ENCODE results near the gene DCLK1. TPM values are rescaled to one million over a fixed set of nuclear protein-coding genes. Genes with fewer than 3 reads are reported as not detected.

DCLK1 gene
- total RNA-seq, 2 experiments from 2014 or later = not detected

GRCh38 chr13:35768551-35768950 lies 362.6 kb downstream of the DCLK1 start:
- Mint-ChIP-seq H3K27ac (no peak overlapping the region), H3K36me3 (ENCODE audit: low read depth) (no peaks in the 10 kb centered on the region), H3K4me1 (ENCODE audit: low read depth) (no peaks in the 10 kb centered on the region), H3K4me3 (no peak overlapping the region), H3K9me3 (no peaks in the 10 kb centered on the region), H3K27me3 (peaks cover 2% of the 10 kb centered on the region)
- TF ChIP-seq CTCF (IDR thresholded peaks at IDR 0.05) = no peak
- ChIA-PET POLR2A (no interaction called here), CTCF (no interaction called here)
- DNase-seq (no peak), ATAC-seq (no peak)
- intact Hi-C loops (cut with micrococcal nuclease) = no loop called here

GRCh38 chr13:35768073-35768472 lies 363.1 kb downstream of the DCLK1 start:
- no peaks in the 10 kb centered on the region for H3K36me3 Mint-ChIP-seq (ENCODE audit: low read depth)

GRCh38 chr13:35767256-35767976 lies 363.8 kb downstream of the DCLK1 start:
- H3K36me3 Mint-ChIP-seq (ENCODE audit: low read depth) = no peaks in the 10 kb centered on the region
- TF ChIP-seq CTCF (IDR thresholded peaks at IDR 0.05) = no peak
- no peak for ATAC-seq
- no peaks in the 10 kb centered on the region for H3K9me3 Mint-ChIP-seq
- no peak overlapping the region for H3K4me3 Mint-ChIP-seq
- DNase-seq = no peak
- intact Hi-C loops (cut with micrococcal nuclease) = no loop called here
- no peaks in the 10 kb centered on the region for H3K4me1 Mint-ChIP-seq (ENCODE audit: low read depth)
- peaks cover 2% of the 10 kb centered on the region for H3K27me3 Mint-ChIP-seq
- ChIA-PET CTCF (no interaction called here), POLR2A (no interaction called here)
- no peak overlapping the region for H3K27ac Mint-ChIP-seq

More at GRCh38 chr13:35768073-35768472, 363.1 kb downstream of the DCLK1 start:
- no peaks in the 10 kb centered on the region for H3K9me3 Mint-ChIP-seq
- no peaks in the 10 kb centered on the region for H3K4me1 Mint-ChIP-seq (ENCODE audit: low read depth)
- no peak for TF ChIP-seq CTCF (IDR thresholded peaks at IDR 0.05)
- H3K4me3 Mint-ChIP-seq = no peak overlapping the region
- no peak overlapping the region for H3K27ac Mint-ChIP-seq
- H3K27me3 Mint-ChIP-seq = peaks cover 2% of the 10 kb centered on the region
- POLR2A ChIA-PET = no interaction called here
- intact Hi-C loops (cut with micrococcal nuclease) = no loop called here
- CTCF ChIA-PET = no interaction called here
- no peak for DNase-seq
- ATAC-seq = no peak

- no peaks in the 10 kb centered on the region for H3K36me3 Mint-ChIP-seq (ENCODE audit: low read depth)
- H3K4me1 Mint-ChIP-seq (ENCODE audit: low read depth) = no peaks in the 10 kb centered on the region
- DNase-seq (no peak), ATAC-seq (no peak)
- ChIA-PET CTCF (no interaction called here), POLR2A (no interaction called here)
- intact Hi-C loops (cut with micrococcal nuclease) = no loop called here
- peaks cover 2% of the 10 kb centered on the region for H3K27me3 Mint-ChIP-seq
- no peak overlapping the region for H3K4me3 Mint-ChIP-seq
- H3K9me3 Mint-ChIP-seq = no peaks in the 10 kb centered on the region
- TF ChIP-seq CTCF (IDR thresholded peaks at IDR 0.05) = no peak
- H3K27ac Mint-ChIP-seq = no peak overlapping the region
These were observed 364.5 kb downstream of the DCLK1 start for GRCh38 chr13:35766663-35767062.

GRCh38 chr13:35765941-35766340 lies 365.2 kb downstream of the DCLK1 start:
- CTCF ChIA-PET = no interaction called here
- H3K27ac Mint-ChIP-seq = no peak overlapping the region
- intact Hi-C loops (cut with micrococcal nuclease) = no loop called here
- POLR2A ChIA-PET = no interaction called here
- no peak for DNase-seq
- H3K9me3 Mint-ChIP-seq = no peaks in the 10 kb centered on the region
- no peak overlapping the region for H3K4me3 Mint-ChIP-seq
- no peaks in the 10 kb centered on the region for H3K4me1 Mint-ChIP-seq (ENCODE audit: low read depth)
- no peaks in the 10 kb centered on the region for H3K36me3 Mint-ChIP-seq (ENCODE audit: low read depth)
- no peak for ATAC-seq
- TF ChIP-seq CTCF (IDR thresholded peaks at IDR 0.05) = no peak
- peaks cover 2% of the 10 kb centered on the region for H3K27me3 Mint-ChIP-seq

Measured in activated CD8-positive, alpha-beta T cell treated with anti-CD3 and anti-CD28 coated beads for 36 hours (primary cell).